Heart right ventricle (tissue), 16 donors: Measurements from ENCODE around the gene ERN1. TPM values are rescaled to one million over a fixed set of nuclear protein-coding genes. Genes with fewer than 3 reads are reported as not detected.
A peak's percentile ranks its signal among the peaks of the same experiment; 100 is the strongest.

Source experiments
- ATAC-seq, 8 donors: fragments of 200-7000 bp; cut with Tn5 transposase; one replicate each; pipeline ENCODE4 v1.9.1; 2020; ENCODE audit warnings: mild to moderate bottlenecking in 8 of 8, moderate library complexity in 8 of 8, moderate number of reproducible peaks in 1 of 8
- DNase-seq, 2 donors: peaks; one replicate each; pipeline ENCODE4 v3.0.0-alpha.2; 2020
- H3K27ac ChIP-seq, 10 donors: fragments of 200-600 bp; sonication (generic) in 2 of 10; one replicate each; pipeline versions ENCODE4 v1.5.0 to v1.8.0; 2020 to 2022; ENCODE audit warnings: mild to moderate bottlenecking in 3 of 10
- H3K27me3 ChIP-seq, 7 donors: fragments of 200-600 bp; one replicate each; pipeline ENCODE4 v1.8.0; 2021 to 2022; ENCODE audit warnings: mild to moderate bottlenecking in 2 of 7
- H3K36me3 ChIP-seq, 9 donors: fragments of 200-600 bp; sonication (generic) in 1 of 9; one replicate each; pipeline versions ENCODE4 v1.5.0 to v1.8.0; 2020 to 2022; ENCODE audit warnings: mild to moderate bottlenecking in 2 of 9
- H3K4me1 ChIP-seq, 9 donors: fragments of 200-600 bp; sonication (generic) in 1 of 9; one replicate each; pipeline versions ENCODE4 v1.5.0 to v1.8.0; 2020 to 2022; ENCODE audit warnings: mild to moderate bottlenecking in 4 of 9
- H3K4me3 ChIP-seq, 10 donors: fragments of 200-600 bp; sonication (generic) in 2 of 10; one replicate each; pipeline versions ENCODE4 v1.5.0 to v1.8.0; 2020 to 2022; ENCODE audit warnings: mild to moderate bottlenecking in 7 of 10, moderate library complexity in 2 of 10
- H3K9me3 ChIP-seq, 11 donors: fragments of 200-600 bp in 10 of 11; sonication (generic) in 2 of 11; one replicate each; pipeline versions ENCODE4 v1.5.0 to v1.8.0; 2013 to 2022; ENCODE audit warnings: mild to moderate bottlenecking in 2 of 11, control low read depth in 1 of 11, moderate library complexity in 1 of 11
- CTCF ChIP-seq, 9 donors: fragments of 200-600 bp; sonication (generic) in 2 of 9; IDR thresholded peaks; one replicate each; pipeline versions ENCODE4 v1.5.0 to v1.8.0; 2021 to 2022; ENCODE audit warnings: antibody characterized with exemption in 9 of 9, mild to moderate bottlenecking in 5 of 9, moderate library complexity in 1 of 9
- WGBS, 2 donors: extraction: QIAGEN DNeasy Blood & Tissue Kit; methylation state at CpG; one replicate each; pipeline ENCODE4 v1.1.7; 2013; ENCODE audit warnings: inconsistent platforms in 1 of 2; 5-methylcytosine and 5-hydroxymethylcytosine counted together
- intact Hi-C, 10 donors: fragments of 100-400 bp; cut with DNase I; formaldehyde crosslinking; loops; one replicate each; pipeline versions ENCODE4 v1.11.1 to v1.14.2; 2022
- polyA plus RNA-seq, 2 donors: library from polyadenylated mRNA; stranded (reverse); fragments of 200-250 nt; gene quantifications; one replicate each; pipeline ENCODE4 v1.2.3, GENCODE V29; 2013
- total RNA-seq, 10 donors: library from RNA; stranded (reverse); fragmentation: NEBNext Ultra II Directional in 3 of 10; extraction: Animal tissue kit (Norgen Biotek cat#: 25700) in 3 of 10; gene quantifications; one replicate each; pipeline versions ENCODE4 v1.2.1 to v1.2.4, GENCODE V29; 2021 to 2023
- donor health status: Arrhythmogenic right ventricular cardiomyopathy.
- donor health status: ischemic (EF 13 %, LVEDD 7.1; RV severe dilation, severe dysfunction).
- donor health status: healthy with polysubstance abuse.
- donor health status: DM: no; HTN: yes; CAD: no.
- donor health status: DM: no; HTN: no; CAD: no.
- donor health status: ischemic (EF 25% LVEDD 6.9; RV normal size, moderate dysfunction).
- donor health status: ischemic (EF 25% LVEDD 5.7; RV mildly dilated, moderate dysfunction).
- donor health status: healthy.
- donor health status: DM: yes; HTN: yes; CAD: no.
- donor health status: Ischemic cardiomyopathy.
- donor health status: ischemic (EF 35%, LVEDD 5.7; RV mildly dilated, moderate dysfunction).
- donor health status: nonischemic (EF 11% LVEDD 7.7; RV severe dilation, severe dysfunction).
- donor health status: DM: yes; HTN: yes; CAD: no.
- donor health status: PGD.
- donor health status: ischemic (EF 29% LVEDD 5.4; RV normal size, mild dysfunction).
- donor health status: nonischemic (EF 23%, LVEDD 6.1; RV moderate dilation, normal function).

The ERN1 gene
- total and polyA plus RNA-seq, 12 donors = 2.2 to 16.6 (median 7.1) TPM

GRCh38 chr17:64037802-64038201 is 92.1 kb downstream of the ERN1 start:
- intact Hi-C loops = no loop called here
- H3K36me3 ChIP-seq = peaks cover 0 to 43% (median 2%) of the 10 kb centered on the region in 9 donors
- no peak overlapping the region for H3K4me3 ChIP-seq
- no peaks in the 10 kb centered on the region for H3K27me3 ChIP-seq
- ATAC-seq (no peak), DNase-seq (no peak)
- no peaks in the 10 kb centered on the region for H3K4me1 ChIP-seq
- no peak for TF ChIP-seq CTCF (IDR thresholded peaks at IDR 0.05)
- 95 to 98% methylated on average over 5 of the region's 5 CpGs for WGBS, 2 donors
- no peak overlapping the region for H3K27ac ChIP-seq
- no peaks in the 10 kb centered on the region for H3K9me3 ChIP-seq

- TF ChIP-seq CTCF (IDR thresholded peaks at IDR 0.05) = no peak
- 67 to 73% methylated on average over 6 of the region's 6 CpGs for WGBS, 2 donors
- Histone ChIP-seq H3K4me1 (no peaks in the 10 kb centered on the region), H3K36me3 (peaks cover 0 to 36% (median 0%) of the 10 kb centered on the region in 9 donors), H3K9me3 (no peaks in the 10 kb centered on the region), H3K4me3 (no peak overlapping the region), H3K27me3 (no peaks in the 10 kb centered on the region), H3K27ac (no peak overlapping the region)
- ATAC-seq (peak in 1 of 8 donors; percentile 40), DNase-seq (no peak)
- intact Hi-C loops = no loop called here
These were observed 92.8 kb downstream of the ERN1 start for GRCh38 chr17:64037180-64037579.

DNA sequence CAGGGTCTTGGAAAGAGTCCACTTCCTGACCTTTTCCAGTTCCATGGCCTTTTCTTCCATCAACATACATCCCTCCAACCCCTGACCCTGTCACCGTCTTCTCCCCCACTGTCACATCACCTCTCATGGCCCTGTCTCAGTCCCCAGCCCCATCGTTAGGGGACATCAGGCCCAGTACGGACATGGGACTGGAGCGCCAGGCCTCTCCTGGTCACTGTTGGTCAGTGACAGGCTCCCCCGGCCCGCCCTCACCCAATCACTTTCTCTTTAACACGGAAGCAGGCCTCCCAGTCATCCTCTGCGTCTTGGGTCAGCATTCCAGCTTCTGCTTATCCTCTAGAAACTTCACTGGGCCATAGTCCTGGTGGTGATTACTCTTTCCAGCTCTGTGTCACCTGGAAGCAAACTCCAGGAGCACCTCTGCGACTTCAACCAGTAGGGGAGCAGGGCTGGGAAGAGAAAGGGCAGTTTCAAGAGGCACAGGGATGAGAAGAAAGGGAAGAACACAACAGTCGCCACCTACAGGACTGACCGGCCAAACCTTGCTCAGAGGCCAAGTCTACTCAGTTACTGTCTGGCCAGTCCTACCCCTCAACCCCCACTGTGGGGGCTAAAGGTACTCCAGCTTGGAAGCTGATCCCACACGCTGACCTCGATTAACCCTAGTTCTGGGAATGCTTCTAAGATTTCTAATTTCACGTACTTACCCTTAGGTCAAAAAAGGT is 93.6 kb downstream of the ERN1 start:
- no peak for TF ChIP-seq CTCF (IDR thresholded peaks at IDR 0.05)
- no peak for DNase-seq
- ATAC-seq = no peak
- Histone ChIP-seq H3K4me1 (no peaks in the 10 kb centered on the region), H3K9me3 (no peaks in the 10 kb centered on the region), H3K36me3 (peaks cover 0 to 28% (median 0%) of the 10 kb centered on the region in 9 donors), H3K4me3 (no peak overlapping the region), H3K27ac (no peak overlapping the region), H3K27me3 (no peaks in the 10 kb centered on the region)
- WGBS, 2 donors = 89% methylated on average over 14 of the region's 14 CpGs
- intact Hi-C loops = no loop called here

DNA sequence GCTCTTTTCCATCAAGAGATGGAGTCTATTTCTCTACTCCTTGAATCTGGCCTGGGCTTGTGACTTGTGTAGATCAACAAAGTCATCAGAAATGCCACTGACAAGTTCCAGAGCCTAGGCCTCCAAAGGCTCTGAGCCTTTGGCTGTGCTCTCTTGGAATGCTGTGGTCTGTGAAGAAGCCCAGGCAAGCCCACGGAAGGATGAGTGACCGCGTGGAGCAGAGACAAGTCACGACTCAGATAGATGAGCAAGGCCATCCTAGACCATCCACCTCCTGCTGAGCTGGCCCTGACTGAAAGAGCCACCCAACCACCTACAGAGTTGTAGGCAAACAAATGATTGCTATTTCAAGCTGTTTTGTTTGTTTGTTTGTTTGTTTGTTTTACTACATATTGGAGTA is 97.9 kb downstream of the ERN1 start:
- no peak overlapping the region for H3K4me3 ChIP-seq
- no peaks in the 10 kb centered on the region for H3K36me3 ChIP-seq
- peaks cover 0 to 6% (median 0%) of the 10 kb centered on the region in 9 donors for H3K4me1 ChIP-seq
- WGBS, 2 donors = 76 to 81% methylated on average over 4 of the region's 4 CpGs
- ATAC-seq (no peak), DNase-seq (no peak)
- no peaks in the 10 kb centered on the region for H3K27me3 ChIP-seq
- H3K9me3 ChIP-seq = no peaks in the 10 kb centered on the region
- TF ChIP-seq CTCF (IDR thresholded peaks at IDR 0.05) = no peak
- intact Hi-C loops = loop anchor here in 1 of 10 donors (5.0 kb wide), 1 partner anchor 250 kb away; no protein-coding TSS in a partner anchor
- no peak overlapping the region for H3K27ac ChIP-seq
